Liver (tissue), 3 donors: ENCODE data around the gene DUSP9.

ENCODE experiments used
- GABPA ChIP-seq, 2 donors: IDR thresholded peaks in 1 of 2; conservative IDR thresholded peaks in 1 of 2; 2 replicates each; pipeline ENCODE4 v1.6.1; 2016; ENCODE audit warnings: antibody characterized with exemption in 2 of 2, mild to moderate bottlenecking in 1 of 2, moderate library complexity in 1 of 2
- RAD21 ChIP-seq, 2 donors: IDR thresholded peaks; 2 replicates each; pipeline ENCODE4 v1.6.1; 2016; ENCODE audit warnings: antibody characterized with exemption in 2 of 2, mild to moderate bottlenecking in 2 of 2
- TAF1 ChIP-seq: conservative IDR thresholded peaks from 2 replicates; pipeline ENCODE4 v1.6.1; 2016; ENCODE audit warnings: antibody characterized with exemption, mild to moderate bottlenecking
- YY1 ChIP-seq: IDR thresholded peaks from 2 replicates; pipeline ENCODE4 v1.6.1; 2016; ENCODE audit warnings: antibody characterized with exemption, mild to moderate bottlenecking
- TF ChIP-seq, protein P1 (sequence below): fragments of 150-350 bp; IDR thresholded peaks from 2 replicates; pipeline ENCODE4 v1.5.1; 2017; ENCODE audit warnings: improper control_type of control experiment, low read depth, low read length; ENCODE audit not compliant: missing input control
- donor health status: healthy.
- donor health status: healthy.

DNA sequence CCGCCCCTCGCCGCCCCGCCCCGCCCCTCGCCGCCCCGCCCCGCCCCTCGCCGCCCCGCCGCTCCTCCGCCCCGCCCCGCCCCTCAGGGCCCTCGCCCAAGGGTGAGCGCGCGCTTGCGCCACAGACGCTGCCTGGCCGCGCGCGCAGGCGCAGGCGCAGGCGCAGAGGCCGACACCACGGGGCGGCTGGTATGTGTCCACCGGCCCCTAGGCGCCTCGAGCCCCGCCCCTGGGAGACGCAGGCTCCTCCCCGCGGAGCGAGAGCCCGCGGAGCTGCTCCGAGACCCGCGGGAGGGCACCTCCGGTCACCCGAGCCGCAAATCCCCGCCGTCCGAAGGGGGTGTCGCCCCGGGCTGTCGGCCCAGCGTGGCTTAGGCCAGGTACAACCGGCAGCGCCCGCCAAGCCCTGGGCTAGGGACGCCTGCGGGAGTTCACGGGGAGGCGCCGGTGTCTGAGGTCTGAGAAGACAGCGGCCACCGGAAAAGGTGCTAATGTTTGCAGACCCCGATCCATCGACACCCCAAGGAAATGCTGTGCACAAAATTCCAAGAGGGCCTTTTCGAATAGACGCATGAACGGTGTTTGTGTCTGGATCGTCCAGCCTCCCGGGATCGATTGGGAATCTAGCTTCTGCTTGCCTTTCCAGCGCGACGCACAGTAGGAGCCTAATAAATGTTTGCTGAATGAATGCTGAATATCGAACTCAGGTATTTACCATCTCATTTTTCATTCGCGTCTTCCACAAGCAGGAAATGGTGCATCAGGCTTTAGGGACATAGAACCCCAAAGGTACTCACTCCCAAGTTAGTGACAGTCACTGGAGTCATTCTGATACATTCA lies 47.6 kb upstream of the DUSP9 start:
- TF ChIP-seq, protein P1, sequence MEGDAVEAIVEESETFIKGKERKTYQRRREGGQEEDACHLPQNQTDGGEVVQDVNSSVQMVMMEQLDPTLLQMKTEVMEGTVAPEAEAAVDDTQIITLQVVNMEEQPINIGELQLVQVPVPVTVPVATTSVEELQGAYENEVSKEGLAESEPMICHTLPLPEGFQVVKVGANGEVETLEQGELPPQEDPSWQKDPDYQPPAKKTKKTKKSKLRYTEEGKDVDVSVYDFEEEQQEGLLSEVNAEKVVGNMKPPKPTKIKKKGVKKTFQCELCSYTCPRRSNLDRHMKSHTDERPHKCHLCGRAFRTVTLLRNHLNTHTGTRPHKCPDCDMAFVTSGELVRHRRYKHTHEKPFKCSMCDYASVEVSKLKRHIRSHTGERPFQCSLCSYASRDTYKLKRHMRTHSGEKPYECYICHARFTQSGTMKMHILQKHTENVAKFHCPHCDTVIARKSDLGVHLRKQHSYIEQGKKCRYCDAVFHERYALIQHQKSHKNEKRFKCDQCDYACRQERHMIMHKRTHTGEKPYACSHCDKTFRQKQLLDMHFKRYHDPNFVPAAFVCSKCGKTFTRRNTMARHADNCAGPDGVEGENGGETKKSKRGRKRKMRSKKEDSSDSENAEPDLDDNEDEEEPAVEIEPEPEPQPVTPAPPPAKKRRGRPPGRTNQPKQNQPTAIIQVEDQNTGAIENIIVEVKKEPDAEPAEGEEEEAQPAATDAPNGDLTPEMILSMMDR: no peak
- no peak for TF ChIP-seq RAD21 (IDR thresholded peaks at IDR 0.05)
- TF ChIP-seq YY1: no peak
- TF ChIP-seq GABPA (IDR thresholded peaks at IDR 0.05 in 1 of 2, conservative IDR thresholded peaks at IDR 0.05 in 1 of 2): no peak
- no peak for TF ChIP-seq TAF1
